Renal cortical epithelial cell (primary cell): ENCODE results near the gene FANCC. TPM values are rescaled to one million over a fixed set of nuclear protein-coding genes. Genes with fewer than 3 reads are reported as not detected.
A peak's percentile ranks its signal among the peaks of the same experiment; 100 is the strongest.

ENCODE experiments used
- DNase-seq: peaks from one replicate; pipeline ENCODE4 v3.0.0-alpha.2; 2011; ENCODE audit warnings: low read depth
- total RNA-seq: library from RNA; depleted of rRNA; stranded (reverse); fragments of >200 nt; gene quantifications from 2 replicates; pipeline ENCODE4 v1.2.3, GENCODE V29; 2014

FANCC gene
- total RNA-seq, 1 donor from 2014 or later = 8.6 TPM

- no peak for DNase-seq
Observed at GRCh38 chr9:95190413-95190812, 127.1 kb downstream of the FANCC start.

- peak; percentile 46 for DNase-seq
Observed at GRCh38 chr9:95189251-95190098, 128.0 kb downstream of the FANCC start.

GRCh38 chr9:95188459-95188858 is 129.1 kb downstream of the FANCC start:
- DNase-seq = no peak

- no peak for DNase-seq
Observed at GRCh38 chr9:95185956-95186355, 131.6 kb downstream of the FANCC start.

- DNase-seq = peak; percentile 15
Observed at GRCh38 chr9:95182854-95183563, 134.5 kb downstream of the FANCC start.

- DNase-seq = no peak
Observed at GRCh38 chr9:95181835-95182234, 135.7 kb downstream of the FANCC start.

GRCh38 chr9:95181226-95181818 is 136.2 kb downstream of the FANCC start:
- peak; percentile 10 for DNase-seq

- DNase-seq = no peak
Observed at GRCh38 chr9:95177617-95178016, 139.9 kb downstream of the FANCC start.

- no peak for DNase-seq
Observed at GRCh38 chr9:95176755-95177319, 140.7 kb downstream of the FANCC start.

GRCh38 chr9:95175523-95175922 is 142.0 kb downstream of the FANCC start:
- DNase-seq = no peak

GRCh38 chr9:95174038-95174437 is 143.5 kb downstream of the FANCC start:
- no peak for DNase-seq

GRCh38 chr9:95171596-95171995 is 145.9 kb downstream of the FANCC start:
- no peak for DNase-seq

- peak; percentile 45 for DNase-seq
Observed at GRCh38 chr9:95171001-95171400, 146.5 kb downstream of the FANCC start.

GRCh38 chr9:95167998-95168397 is 149.5 kb downstream of the FANCC start:
- DNase-seq = peak; percentile 80

- no peak for DNase-seq
Observed at GRCh38 chr9:95165004-95165403, 152.5 kb downstream of the FANCC start.

- peak; percentile 74 for DNase-seq
Observed at GRCh38 chr9:95157481-95158151, 159.9 kb downstream of the FANCC start.

GRCh38 chr9:95156074-95156473 is 161.4 kb downstream of the FANCC start:
- DNase-seq = no peak

- no peak for DNase-seq
Observed at GRCh38 chr9:95155220-95155619, 162.3 kb downstream of the FANCC start.

GRCh38 chr9:95150903-95151302 is 166.6 kb downstream of the FANCC start:
- DNase-seq = no peak

GRCh38 chr9:95148208-95148520 is 169.3 kb downstream of the FANCC start:
- DNase-seq = no peak

- DNase-seq = peak; percentile 58
Observed at GRCh38 chr9:95147452-95148207, 169.9 kb downstream of the FANCC start.
